CD4-positive, alpha-beta T cell (primary cell): ENCODE data around the gene ACTN1. TPM values are rescaled to one million over a fixed set of nuclear protein-coding genes. Genes with fewer than 3 reads are reported as not detected.

ENCODE experiments used
- ATAC-seq: fragments of 200-7000 bp; cut with Tn5 transposase; one replicate; pipeline ENCODE4 v1.10.0; 2022; ENCODE audit warnings: mild to moderate bottlenecking; ENCODE audit not compliant: poor library complexity
- CTCF ChIA-PET: fragments of 350-600 bp; sonication (Branson Sonifier 250); formaldehyde crosslinking; loops from one replicate; lab custom pipeline; 2021; ENCODE audit warnings: antibody characterized with exemption, inconsistent platforms; lab: Charles Lee
- POLR2A ChIA-PET: fragments of 350-600 bp; sonication (Branson Sonifier 250); formaldehyde crosslinking; loops from one replicate; lab custom pipeline; 2021; ENCODE audit warnings: antibody characterized with exemption, inconsistent platforms; lab: Charles Lee
- DNase-seq, 14 experiments: peaks; one replicate each; pipeline ENCODE4 v3.0.0-alpha.2; 2013 to 2020; ENCODE audit warnings: mixed read lengths in 2 of 14
- H3K27ac ChIP-seq, 2 donors: one replicate each; pipeline versions ENCODE4 v1.5.1 to v1.7.0; 2013; ENCODE audit warnings: low read length in 2 of 2, low read depth in 1 of 2, mild to moderate bottlenecking in 1 of 2
- H3K27me3 ChIP-seq, 2 experiments: 1 replicate in 1 of 2; 2 replicates in 1 of 2; pipeline versions ENCODE4 v1.6.1 to v1.7.0; 2013; ENCODE audit warnings: low read length in 2 of 2, control low read depth in 1 of 2, mild to moderate bottlenecking in 1 of 2, moderate library complexity in 1 of 2; ENCODE audit not compliant: insufficient read depth in 2 of 2, control insufficient read depth in 1 of 2
- H3K36me3 ChIP-seq: one replicate; pipeline ENCODE4 v1.6.1; 2013; ENCODE audit warnings: low read length, control low read depth; ENCODE audit not compliant: insufficient read depth
- H3K4me1 ChIP-seq: one replicate; pipeline ENCODE4 v1.6.1; 2013; ENCODE audit warnings: low read length, control low read depth; ENCODE audit not compliant: insufficient read depth
- H3K4me3 ChIP-seq: one replicate; pipeline ENCODE4 v1.5.1; 2013; ENCODE audit warnings: mild to moderate bottlenecking, low read length, moderate library complexity
- H3K9me3 ChIP-seq, 2 experiments: 1 replicate in 1 of 2; 2 replicates in 1 of 2; pipeline versions ENCODE4 v1.6.1 to v1.7.0; 2013; ENCODE audit warnings: low read length in 2 of 2, mild to moderate bottlenecking in 2 of 2, control low read depth in 1 of 2, moderate library complexity in 1 of 2; ENCODE audit not compliant: control insufficient read depth in 1 of 2, insufficient read depth in 1 of 2
- H3K27ac Mint-ChIP-seq: one replicate; pipeline ENCODE4 v1.8.0; 2020; ENCODE audit warnings: mixed read lengths
- H3K27me3 Mint-ChIP-seq: one replicate; pipeline ENCODE4 v1.8.0; 2021; ENCODE audit warnings: mixed read lengths
- H3K36me3 Mint-ChIP-seq: one replicate; pipeline ENCODE4 v1.8.0; 2021; ENCODE audit warnings: low read depth, mixed read lengths
- H3K4me1 Mint-ChIP-seq: one replicate; pipeline ENCODE4 v1.8.0; 2021; ENCODE audit warnings: low read depth, mixed read lengths
- H3K4me3 Mint-ChIP-seq: one replicate; pipeline ENCODE4 v1.8.0; 2020; ENCODE audit warnings: mild to moderate bottlenecking, mixed read lengths
- H3K9me3 Mint-ChIP-seq: one replicate; pipeline ENCODE4 v1.8.0; 2020; ENCODE audit warnings: mixed read lengths
- intact Hi-C, 2 experiments: fragments of 100-400 bp; cut with DNase I in 1 of 2; cut with micrococcal nuclease in 1 of 2; formaldehyde crosslinking; loops; one replicate each; pipeline versions ENCODE4 v1.15.1 to v1.9.0; 2023 to 2025; cut with DNase I, micrococcal nuclease
- total RNA-seq, 174 experiments: library from RNA in 2 of 174; stranded (reverse) in 2 of 174; gene quantifications; one replicate each; pipeline ENCODE4 v1.2.3 and lab custom pipeline; 2021 to 2026
- TF ChIP-seq, protein P1 (sequence below): fragments of 200-600 bp; IDR thresholded peaks from one replicate; pipeline ENCODE4 v1.8.0; 2022; ENCODE audit warnings: antibody characterized with exemption, mild to moderate bottlenecking

ACTN1 gene
- total RNA-seq, 2 experiments from 2014 or later: 128 to 143 TPM

DNA sequence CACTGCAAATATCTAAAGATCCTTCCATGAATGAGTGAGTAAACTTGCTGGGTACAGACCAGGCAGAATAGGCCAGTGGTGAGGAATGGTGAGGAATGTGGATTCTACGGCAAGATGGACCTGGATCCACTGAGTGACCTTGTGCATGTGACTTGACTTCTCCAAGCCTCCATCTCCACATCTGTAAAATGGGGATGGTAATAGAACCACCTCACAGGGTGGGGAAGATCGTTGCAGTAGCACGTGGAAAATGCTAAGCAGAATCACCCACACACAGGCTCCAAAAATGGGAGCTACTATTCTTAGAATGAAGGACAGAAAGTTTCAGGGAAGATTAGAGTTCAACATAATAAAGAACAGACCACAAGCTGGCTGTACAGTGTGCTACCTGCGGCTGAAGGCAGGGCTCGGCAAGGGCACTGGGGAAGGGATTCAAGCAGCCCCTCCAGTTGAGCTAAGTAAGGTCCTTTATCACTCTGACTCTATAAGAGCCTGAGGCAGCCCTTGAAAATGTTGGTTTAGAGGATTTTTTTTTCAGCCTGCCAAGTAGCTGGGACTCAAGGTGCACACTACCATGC, 47.5 kb downstream of the ACTN1 start:
- H3K27me3 Mint-ChIP-seq: no peaks in the 10 kb centered on the region
- H3K36me3 ChIP-seq: peaks cover 4% of the 10 kb centered on the region
- no peaks in the 10 kb centered on the region for H3K27me3 ChIP-seq
- DNase-seq (no peak), ATAC-seq (no peak)
- H3K36me3 Mint-ChIP-seq: peaks cover 28% of the 10 kb centered on the region
- peaks cover 2% of the 10 kb centered on the region for H3K9me3 Mint-ChIP-seq
- H3K4me1 Mint-ChIP-seq: peaks cover 83% of the 10 kb centered on the region
- H3K27ac ChIP-seq: no peak overlapping the region
- ChIA-PET POLR2A (interaction anchor here (0.6 to 0.7 kb wide), 3 partner anchors 13 to 19 kb away, joined by 3 read pairs; no protein-coding TSS in a partner anchor), CTCF (interaction anchor here (1.0 kb wide), 1 partner anchor 20 kb away, joined by 3 read pairs; no protein-coding TSS in a partner anchor)
- H3K9me3 ChIP-seq: peaks cover 3 to 5% of the 10 kb centered on the region in 2 experiments
- TF ChIP-seq, protein P1, sequence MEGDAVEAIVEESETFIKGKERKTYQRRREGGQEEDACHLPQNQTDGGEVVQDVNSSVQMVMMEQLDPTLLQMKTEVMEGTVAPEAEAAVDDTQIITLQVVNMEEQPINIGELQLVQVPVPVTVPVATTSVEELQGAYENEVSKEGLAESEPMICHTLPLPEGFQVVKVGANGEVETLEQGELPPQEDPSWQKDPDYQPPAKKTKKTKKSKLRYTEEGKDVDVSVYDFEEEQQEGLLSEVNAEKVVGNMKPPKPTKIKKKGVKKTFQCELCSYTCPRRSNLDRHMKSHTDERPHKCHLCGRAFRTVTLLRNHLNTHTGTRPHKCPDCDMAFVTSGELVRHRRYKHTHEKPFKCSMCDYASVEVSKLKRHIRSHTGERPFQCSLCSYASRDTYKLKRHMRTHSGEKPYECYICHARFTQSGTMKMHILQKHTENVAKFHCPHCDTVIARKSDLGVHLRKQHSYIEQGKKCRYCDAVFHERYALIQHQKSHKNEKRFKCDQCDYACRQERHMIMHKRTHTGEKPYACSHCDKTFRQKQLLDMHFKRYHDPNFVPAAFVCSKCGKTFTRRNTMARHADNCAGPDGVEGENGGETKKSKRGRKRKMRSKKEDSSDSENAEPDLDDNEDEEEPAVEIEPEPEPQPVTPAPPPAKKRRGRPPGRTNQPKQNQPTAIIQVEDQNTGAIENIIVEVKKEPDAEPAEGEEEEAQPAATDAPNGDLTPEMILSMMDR: no peak
- no peak overlapping the region for H3K4me3 Mint-ChIP-seq
- H3K27ac Mint-ChIP-seq: peak overlapping the region; percentile 89
- peaks cover 54% of the 10 kb centered on the region for H3K4me1 ChIP-seq
- H3K4me3 ChIP-seq: no peak overlapping the region
- intact Hi-C loops: no loop called here

DNA sequence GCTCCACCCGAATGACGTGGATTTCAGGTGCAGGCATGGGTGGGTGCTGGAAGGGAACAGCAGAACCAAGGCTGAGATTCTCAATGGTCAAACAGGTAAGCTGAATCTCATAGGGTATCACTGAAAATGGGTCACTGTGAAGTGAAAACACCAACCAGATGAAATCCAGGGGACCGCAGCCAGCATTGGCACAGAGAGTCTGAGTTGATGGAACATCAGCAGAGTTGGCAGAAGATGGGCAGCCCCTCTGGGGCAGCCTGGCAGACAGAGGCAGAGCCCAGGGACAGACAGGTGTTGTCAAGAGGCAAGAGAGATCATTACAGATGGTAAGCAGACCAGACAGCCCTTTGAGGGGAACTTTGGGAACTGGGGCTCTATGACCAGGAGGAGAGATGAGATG, 48.0 kb downstream of the ACTN1 start:
- peaks cover 53% of the 10 kb centered on the region for H3K4me1 ChIP-seq
- Mint-ChIP-seq H3K9me3 (peaks cover 3% of the 10 kb centered on the region), H3K27me3 (no peaks in the 10 kb centered on the region), H3K4me3 (no peak overlapping the region), H3K36me3 (peaks cover 29% of the 10 kb centered on the region), H3K4me1 (peaks cover 83% of the 10 kb centered on the region), H3K27ac (peak overlapping the region; percentile 89)
- peaks cover 4% of the 10 kb centered on the region for H3K36me3 ChIP-seq
- ATAC-seq: no peak
- H3K27ac ChIP-seq: no peak overlapping the region
- no peak for DNase-seq
- no peak overlapping the region for H3K4me3 ChIP-seq
- peaks cover 5 to 8% of the 10 kb centered on the region in 2 experiments for H3K9me3 ChIP-seq
- no peaks in the 10 kb centered on the region for H3K27me3 ChIP-seq
- TF ChIP-seq, protein P1: no peak
- ChIA-PET POLR2A (no interaction called here), CTCF (no interaction called here)
- intact Hi-C loops: no loop called here

DNA sequence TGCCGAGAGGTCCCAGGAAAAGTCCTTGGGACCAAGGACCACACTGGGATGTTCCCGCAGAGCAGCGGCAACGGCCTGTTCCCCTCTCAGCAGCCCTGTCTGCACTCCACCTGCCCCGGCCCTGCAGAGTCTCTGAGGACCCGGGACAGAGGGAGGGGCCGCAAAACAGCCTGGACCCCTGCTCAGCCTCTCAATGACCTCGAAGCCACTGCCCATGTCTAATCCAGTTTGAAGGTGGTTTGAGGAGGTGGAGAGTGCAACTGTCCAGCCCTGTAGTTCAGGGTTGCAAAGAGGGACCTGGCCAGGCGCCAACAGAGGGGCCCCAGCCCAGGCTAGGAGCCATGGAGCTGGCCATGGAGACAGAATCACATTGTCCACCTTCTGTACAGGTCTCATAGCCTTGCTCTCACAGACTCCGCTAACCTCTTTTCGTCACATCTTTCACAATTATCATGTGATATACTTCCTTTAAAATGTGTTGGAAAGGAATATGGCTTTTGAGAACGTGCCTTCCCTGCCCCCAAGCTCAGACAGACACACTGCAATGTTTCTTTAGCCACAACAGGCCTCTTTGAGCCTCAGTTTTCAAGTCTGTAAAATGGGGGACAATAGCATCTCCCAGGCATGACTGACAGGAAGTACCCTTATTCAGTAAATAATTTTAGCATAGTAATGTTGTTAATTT, 49.3 kb downstream of the ACTN1 start:
- ATAC-seq: no peak
- Histone ChIP-seq H3K27me3 (no peaks in the 10 kb centered on the region), H3K4me1 (peaks cover 51% of the 10 kb centered on the region), H3K36me3 (peaks cover 15% of the 10 kb centered on the region), H3K4me3 (no peak overlapping the region), H3K9me3 (peaks cover 10% of the 10 kb centered on the region in 2 experiments), H3K27ac (no peak overlapping the region)
- H3K27me3 Mint-ChIP-seq: no peaks in the 10 kb centered on the region
- H3K4me3 Mint-ChIP-seq: no peak overlapping the region
- TF ChIP-seq, protein P1: no peak
- intact Hi-C loops: no loop called here
- DNase-seq: peak in 2 of 14 experiments; percentile 40 to 44
- H3K27ac Mint-ChIP-seq: peak overlapping the region; percentile 76
- peaks cover 7% of the 10 kb centered on the region for H3K9me3 Mint-ChIP-seq
- H3K4me1 Mint-ChIP-seq: peaks cover 82% of the 10 kb centered on the region
- POLR2A ChIA-PET: no interaction called here
- H3K36me3 Mint-ChIP-seq: peaks cover 38% of the 10 kb centered on the region
- CTCF ChIA-PET: no interaction called here
